RCC 7860 (cell line): ENCODE measurements around the gene PKN1.
A peak's percentile ranks its signal among the peaks of the same experiment; 100 is the strongest.

Experiments
- DNase-seq: peaks from one replicate; pipeline ENCODE4 v3.0.0-alpha.2; 2015; ENCODE audit warnings: low spot score
- FAIRE-seq: peaks from 2 replicates; lab custom pipeline; 2012; peaks lifted over from hg19 to GRCh38; lab: Jason Lieb, UNC

Gene PKN1

GRCh38 chr19:14507704-14508542, 74.8 kb downstream of the PKN1 start:
- DNase-seq (peak; percentile 83), FAIRE-seq (no peak)

GRCh38 chr19:14510311-14511228, 77.5 kb downstream of the PKN1 start:
- DNase-seq (no peak), FAIRE-seq (peak; percentile 8)

- DNase-seq, result no peak
- FAIRE-seq, result no peak
Measured at GRCh38 chr19:14511229-14511593, 78.1 kb downstream of the PKN1 start.

- FAIRE-seq, result no peak
- no peak for DNase-seq
Measured at GRCh38 chr19:14512406-14512961, 79.4 kb downstream of the PKN1 start.

GRCh38 chr19:14514215-14514863, 81.2 kb downstream of the PKN1 start:
- no peak for FAIRE-seq
- no peak for DNase-seq

- no peak for FAIRE-seq
- no peak for DNase-seq
Measured at GRCh38 chr19:14515501-14516047, 82.5 kb downstream of the PKN1 start.

- no peak for FAIRE-seq
- no peak for DNase-seq
Measured at GRCh38 chr19:14516048-14516534, 83.0 kb downstream of the PKN1 start.

GRCh38 chr19:14516746-14517438, 83.8 kb downstream of the PKN1 start:
- FAIRE-seq (no peak), DNase-seq (no peak)

- FAIRE-seq, result no peak
- no peak for DNase-seq
Measured at GRCh38 chr19:14517446-14517839, 84.3 kb downstream of the PKN1 start.

GRCh38 chr19:14517840-14518505, 84.9 kb downstream of the PKN1 start, which contains the start of gene DNAJB1:
Gene DNAJB1 (minus strand): TSS chr19:14518397. CDS start chr19:14518349, 48 bp downstream.
- FAIRE-seq (no peak), DNase-seq (peak; percentile 61)

- DNase-seq, result no peak
- no peak for FAIRE-seq
Measured at GRCh38 chr19:14519245-14519859, 86.2 kb downstream of the PKN1 start.

GRCh38 chr19:14519860-14520407, 86.8 kb downstream of the PKN1 start:
- DNase-seq (peak; percentile 98), FAIRE-seq (peak; percentile 76)

- no peak for FAIRE-seq
- DNase-seq, result no peak
Measured at GRCh38 chr19:14520543-14520942, 87.4 kb downstream of the PKN1 start.
